Lung microvascular endothelial cell (primary cell): Measurements from ENCODE around the gene SYNE1. TPM values are rescaled to one million over a fixed set of nuclear protein-coding genes. Genes with fewer than 3 reads are reported as not detected.
"Not testable (repeated sequence)": the region's sequence is repeated elsewhere in the genome, so short reads cannot be mapped to it uniquely, and the experiment has no call there.

Source experiments
- DNase-seq, 2 donors: peaks; one replicate each; pipeline versions ENCODE4 v3.0.0 to v3.0.0-alpha.2; 2010; ENCODE audit warnings: low read depth in 2 of 2
- total RNA-seq: library from RNA; depleted of rRNA; stranded (reverse); fragments of >200 nt; gene quantifications from 2 replicates; pipeline ENCODE4 v1.2.1, GENCODE V29; 2014

Gene SYNE1
- total RNA-seq, 1 donor from 2014 or later: 44.8 TPM

GRCh38 chr6:152631376-152631775 is 5.8 kb downstream of the SYNE1 start:
- no peak for DNase-seq

- no peak for DNase-seq
Measured at GRCh38 chr6:152630832-152631231, 6.3 kb downstream of the SYNE1 start.

- no peak for DNase-seq
Measured at GRCh38 chr6:152625213-152625612, 11.9 kb downstream of the SYNE1 start.

- DNase-seq: not testable (repeated sequence)
Measured at GRCh38 chr6:152614776-152615175, 22.4 kb downstream of the SYNE1 start.

GRCh38 chr6:152609125-152609670 is 28.0 kb downstream of the SYNE1 start:
- no peak for DNase-seq

GRCh38 chr6:152605941-152606340 is 31.2 kb downstream of the SYNE1 start:
- DNase-seq: no peak

GRCh38 chr6:152605342-152605741 is 31.8 kb downstream of the SYNE1 start:
- no peak for DNase-seq

GRCh38 chr6:152603911-152604310 is 33.3 kb downstream of the SYNE1 start:
- DNase-seq: no peak

- DNase-seq: no peak
Measured at GRCh38 chr6:152600022-152600421, 37.1 kb downstream of the SYNE1 start.

- DNase-seq: peak in 1 of 2 donors; percentile 72
Measured at GRCh38 chr6:152598901-152599537, 38.1 kb downstream of the SYNE1 start.

GRCh38 chr6:152598421-152598820 is 38.7 kb downstream of the SYNE1 start:
- no peak for DNase-seq

- DNase-seq: no peak
Measured at GRCh38 chr6:152596726-152597125, 40.4 kb downstream of the SYNE1 start.

GRCh38 chr6:152595499-152595898 is 41.7 kb downstream of the SYNE1 start:
- peak in 1 of 2 donors; percentile 48 for DNase-seq

- no peak for DNase-seq
Measured at GRCh38 chr6:152594701-152595100, 42.5 kb downstream of the SYNE1 start.

GRCh38 chr6:152588456-152588855 is 48.7 kb downstream of the SYNE1 start:
- no peak for DNase-seq

GRCh38 chr6:152587473-152587872 is 49.7 kb downstream of the SYNE1 start:
- no peak for DNase-seq

- DNase-seq: no peak
Measured at GRCh38 chr6:152585236-152585635, 51.9 kb downstream of the SYNE1 start.

- DNase-seq: no peak
Measured at GRCh38 chr6:152583888-152584287, 53.3 kb downstream of the SYNE1 start.

GRCh38 chr6:152576525-152576924 is 60.6 kb downstream of the SYNE1 start:
- no peak for DNase-seq

GRCh38 chr6:152575621-152576150 is 61.5 kb downstream of the SYNE1 start:
- DNase-seq: peak in 1 of 2 donors; percentile 14

- DNase-seq: no peak
Measured at GRCh38 chr6:152575161-152575560, 62.0 kb downstream of the SYNE1 start.

GRCh38 chr6:152573762-152574161 is 63.4 kb downstream of the SYNE1 start:
- no peak for DNase-seq
